HG02610 (cell line): ENCODE measurements around the gene LRRC7.
A peak's percentile ranks its signal among the peaks of the same experiment; 100 is the strongest.

Experiments
- ATAC-seq: cut with Tn5 transposase; IDR thresholded peaks from one replicate; pipeline ENCODE4 v1.9.1; 2021; ENCODE audit warnings: mild to moderate bottlenecking, moderate library complexity; ENCODE audit not compliant: unreplicated experiment

The LRRC7 gene

GRCh38 chr1:70150444-70150843 lies 582.7 kb downstream of the LRRC7 start:
- ATAC-seq = no peak

GRCh38 chr1:70153739-70154138 lies 586.0 kb downstream of the LRRC7 start:
- ATAC-seq = no peak

GRCh38 chr1:70156529-70157120 lies 588.9 kb downstream of the LRRC7 start:
- no peak for ATAC-seq

- peak; percentile 63 for ATAC-seq
These were observed 596.6 kb downstream of the LRRC7 start for GRCh38 chr1:70164350-70164749.

GRCh38 chr1:70168283-70168682 lies 600.6 kb downstream of the LRRC7 start:
- ATAC-seq = no peak

- ATAC-seq = peak; percentile 66
These were observed 601.5 kb downstream of the LRRC7 start for GRCh38 chr1:70169018-70169839.

GRCh38 chr1:70171512-70171911 lies 603.8 kb downstream of the LRRC7 start:
- ATAC-seq = no peak
